Trophoblast cell (in vitro differentiated cells and primary cell): ENCODE measurements around the gene RUVBL1.

Experiments
- DNase-seq, 2 donors: peaks; one replicate each; pipeline ENCODE4 v3.0.0-alpha.2; 2016
- H2AFZ ChIP-seq: 2 replicates; pipeline ENCODE4 v1.6.1; 2013; ENCODE audit warnings: low read length, moderate library complexity, mild to moderate bottlenecking; ENCODE audit not compliant: insufficient read depth, poor library complexity
- H2AK5ac ChIP-seq: 2 replicates; pipeline ENCODE4 v1.6.1; 2013; ENCODE audit warnings: mild to moderate bottlenecking, low read length
- H2BK120ac ChIP-seq: 2 replicates; pipeline ENCODE4 v1.6.1; 2013; ENCODE audit warnings: low read length, mild to moderate bottlenecking, moderate library complexity; ENCODE audit not compliant: insufficient read depth, poor library complexity
- H2BK12ac ChIP-seq: 2 replicates; pipeline ENCODE4 v1.6.1; 2013; ENCODE audit warnings: mild to moderate bottlenecking, low read length, moderate library complexity
- H2BK5ac ChIP-seq: 2 replicates; pipeline ENCODE4 v1.6.1; 2013; ENCODE audit warnings: low read length, low read depth, moderate library complexity, mild to moderate bottlenecking; ENCODE audit not compliant: poor library complexity
- H3K14ac ChIP-seq: 2 replicates; pipeline ENCODE4 v1.6.1; 2013; ENCODE audit warnings: mild to moderate bottlenecking, low read length
- H3K18ac ChIP-seq: 2 replicates; pipeline ENCODE4 v1.6.1; 2013; ENCODE audit warnings: mild to moderate bottlenecking, low read length
- H3K23ac ChIP-seq: 2 replicates; pipeline ENCODE4 v1.6.1; 2013; ENCODE audit warnings: low read length
- H3K27ac ChIP-seq: 2 replicates; pipeline ENCODE4 v1.5.1; 2013; ENCODE audit warnings: low read depth, mild to moderate bottlenecking, inconsistent platforms, low read length, moderate library complexity
- H3K27me3 ChIP-seq: 2 replicates; pipeline ENCODE4 v1.6.1; 2013; ENCODE audit warnings: inconsistent platforms, mild to moderate bottlenecking, low read length, moderate library complexity; ENCODE audit not compliant: insufficient read depth
- H3K36me3 ChIP-seq, 2 experiments: 1 replicate in 1 of 2; 2 replicates in 1 of 2; pipeline ENCODE4 v1.6.1; 2013; ENCODE audit warnings: low read length in 2 of 2, mild to moderate bottlenecking in 2 of 2, moderate library complexity in 1 of 2; ENCODE audit not compliant: insufficient read depth in 2 of 2, control insufficient read depth in 1 of 2
- H3K4ac ChIP-seq: 2 replicates; pipeline ENCODE4 v1.6.1; 2013; ENCODE audit warnings: low read depth, mild to moderate bottlenecking, low read length, moderate library complexity
- H3K4me1 ChIP-seq, 2 experiments: 1 replicate in 1 of 2; 2 replicates in 1 of 2; pipeline ENCODE4 v1.6.1; 2013; ENCODE audit warnings: low read length in 2 of 2, mild to moderate bottlenecking in 2 of 2, moderate library complexity in 1 of 2; ENCODE audit not compliant: insufficient read depth in 2 of 2, control insufficient read depth in 1 of 2
- H3K4me2 ChIP-seq: 2 replicates; pipeline ENCODE4 v1.6.1; 2013; ENCODE audit warnings: inconsistent platforms, mild to moderate bottlenecking, low read length, moderate library complexity
- H3K4me3 ChIP-seq: 2 replicates; pipeline ENCODE4 v1.5.1; 2013; ENCODE audit warnings: mild to moderate bottlenecking, low read depth, low read length, inconsistent platforms
- H3K79me1 ChIP-seq: one replicate; pipeline ENCODE4 v1.6.1; 2013; ENCODE audit warnings: low read length
- H3K79me2 ChIP-seq: 2 replicates; pipeline ENCODE4 v1.6.1; 2013; ENCODE audit warnings: low read length, mild to moderate bottlenecking; ENCODE audit not compliant: control insufficient read depth, insufficient read depth, poor library complexity
- H3K9ac ChIP-seq: 2 replicates; pipeline ENCODE4 v1.6.1; 2013; ENCODE audit warnings: mild to moderate bottlenecking, low read length
- H3K9me3 ChIP-seq: 2 replicates; pipeline ENCODE4 v1.6.1; 2013; ENCODE audit warnings: low read depth, mild to moderate bottlenecking, control low read depth, inconsistent platforms, low read length; ENCODE audit not compliant: insufficient read depth
- H4K12ac ChIP-seq: 2 replicates; pipeline ENCODE4 v1.6.1; 2013; ENCODE audit warnings: low read depth, mild to moderate bottlenecking, low read length, moderate library complexity
- H4K8ac ChIP-seq: 2 replicates; pipeline ENCODE4 v1.6.1; 2013; ENCODE audit warnings: low read depth, mild to moderate bottlenecking, low read length, moderate library complexity
- H4K91ac ChIP-seq: one replicate; pipeline ENCODE4 v1.6.1; 2013; ENCODE audit warnings: low read depth, mild to moderate bottlenecking, low read length, moderate library complexity
- WGBS: extraction: QIAGEN DNeasy Blood & Tissue Kit; methylation state at CpG from one replicate; pipeline ENCODE4 v1.1.7; 2013; ENCODE audit warnings: missing lambda C conversion rate; ENCODE audit not compliant: insufficient read length, insufficient coverage; ENCODE audit errors: extremely low coverage; 5-methylcytosine and 5-hydroxymethylcytosine counted together

The RUVBL1 gene

GRCh38 chr3:128122013-128122412 is 1.6 kb downstream of the RUVBL1 start:
- no peak overlapping the region for H3K27ac ChIP-seq
- H3K9me3 ChIP-seq = no peaks in the 10 kb centered on the region
- H3K4me3 ChIP-seq = no peak overlapping the region
- no peak overlapping the region for H4K91ac ChIP-seq
- H2AK5ac ChIP-seq = no peak overlapping the region
- DNase-seq = no peak
- no peak overlapping the region for H2BK12ac ChIP-seq
- no peak overlapping the region for H3K4ac ChIP-seq
- no peak overlapping the region for H4K8ac ChIP-seq
- WGBS = no CpG with 5 or more reads among the region's 1 CpG
- H3K79me2 ChIP-seq = no peaks in the 10 kb centered on the region
- no peak overlapping the region for H3K18ac ChIP-seq
- peaks cover 3% of the 10 kb centered on the region for H3K79me1 ChIP-seq
- H4K12ac ChIP-seq = no peak overlapping the region
- peaks cover 2% of the 10 kb centered on the region in 2 experiments for H3K4me1 ChIP-seq
- H2BK120ac ChIP-seq = no peak overlapping the region
- H2BK5ac ChIP-seq = no peak overlapping the region
- no peak overlapping the region for H2AFZ ChIP-seq
- H3K23ac ChIP-seq = no peak overlapping the region
- no peaks in the 10 kb centered on the region for H3K27me3 ChIP-seq
- H3K14ac ChIP-seq = no peak overlapping the region
- H3K36me3 ChIP-seq = peaks cover 0 to 2% of the 10 kb centered on the region in 2 experiments
- H3K9ac ChIP-seq = no peak overlapping the region
- H3K4me2 ChIP-seq = no peak overlapping the region

DNA sequence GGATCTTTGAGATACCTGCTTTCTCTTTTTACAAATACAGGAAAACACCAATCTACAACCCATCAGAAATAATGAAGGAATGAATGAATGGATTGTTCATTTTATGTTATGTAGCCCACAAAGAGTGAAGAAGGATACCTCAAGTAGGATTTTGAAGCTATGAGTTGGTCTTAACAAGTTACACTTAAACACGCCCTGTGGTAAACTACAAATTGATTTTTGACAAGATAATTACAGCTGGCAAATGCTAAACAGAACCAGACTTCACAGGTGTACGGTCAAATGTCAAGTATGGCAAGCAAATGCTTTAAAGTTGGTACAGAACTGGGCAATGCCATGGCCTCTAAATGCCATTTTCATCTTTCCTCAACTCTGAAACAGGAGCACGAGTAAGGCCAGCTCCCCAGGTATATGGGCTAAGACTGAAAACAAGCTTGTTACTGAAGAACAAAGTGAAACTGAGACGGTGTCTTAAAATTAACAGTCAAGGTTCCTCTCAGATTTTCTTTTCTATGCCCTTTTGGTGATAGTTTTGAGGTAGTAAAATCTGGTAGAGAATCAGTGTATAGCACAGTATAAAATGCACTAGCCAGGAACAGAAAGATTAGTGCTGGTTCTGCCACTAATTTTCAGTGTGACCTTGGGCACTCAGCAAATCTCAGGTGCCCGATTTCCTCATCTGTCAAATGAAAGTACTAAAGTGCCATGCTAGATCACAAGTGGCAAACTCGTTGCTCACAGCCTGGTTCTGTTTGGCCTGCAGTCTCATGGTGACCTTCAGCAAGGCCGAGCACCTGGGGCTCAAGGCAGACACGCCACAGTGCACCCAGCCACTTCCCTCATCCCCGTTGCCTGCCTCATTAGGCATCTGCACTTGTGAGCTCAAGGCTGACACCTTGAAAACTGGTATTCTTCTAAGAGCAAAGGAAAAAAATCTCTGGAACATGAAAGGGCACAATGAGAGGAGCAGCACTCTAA is 9.5 kb downstream of the RUVBL1 start:
- no peak overlapping the region for H4K8ac ChIP-seq
- H2AK5ac ChIP-seq = no peak overlapping the region
- no peaks in the 10 kb centered on the region for H3K27me3 ChIP-seq
- no peak overlapping the region for H3K18ac ChIP-seq
- H3K9ac ChIP-seq = no peak overlapping the region
- H3K79me2 ChIP-seq = no peaks in the 10 kb centered on the region
- H3K79me1 ChIP-seq = no peaks in the 10 kb centered on the region
- H3K23ac ChIP-seq = no peak overlapping the region
- no peak overlapping the region for H2BK5ac ChIP-seq
- H4K12ac ChIP-seq = no peak overlapping the region
- no peak overlapping the region for H2AFZ ChIP-seq
- no CpG with 5 or more reads among the region's 9 CpGs for WGBS
- H3K14ac ChIP-seq = no peak overlapping the region
- H4K91ac ChIP-seq = no peak overlapping the region
- no peak overlapping the region for H3K4me3 ChIP-seq
- H3K4ac ChIP-seq = no peak overlapping the region
- H3K4me2 ChIP-seq = no peak overlapping the region
- no peaks in the 10 kb centered on the region for H3K4me1 ChIP-seq
- H3K9me3 ChIP-seq = no peaks in the 10 kb centered on the region
- H3K36me3 ChIP-seq = peaks cover 5 to 11% of the 10 kb centered on the region in 2 experiments
- no peak overlapping the region for H2BK12ac ChIP-seq
- no peak overlapping the region for H2BK120ac ChIP-seq
- no peak overlapping the region for H3K27ac ChIP-seq
- DNase-seq = no peak

DNA sequence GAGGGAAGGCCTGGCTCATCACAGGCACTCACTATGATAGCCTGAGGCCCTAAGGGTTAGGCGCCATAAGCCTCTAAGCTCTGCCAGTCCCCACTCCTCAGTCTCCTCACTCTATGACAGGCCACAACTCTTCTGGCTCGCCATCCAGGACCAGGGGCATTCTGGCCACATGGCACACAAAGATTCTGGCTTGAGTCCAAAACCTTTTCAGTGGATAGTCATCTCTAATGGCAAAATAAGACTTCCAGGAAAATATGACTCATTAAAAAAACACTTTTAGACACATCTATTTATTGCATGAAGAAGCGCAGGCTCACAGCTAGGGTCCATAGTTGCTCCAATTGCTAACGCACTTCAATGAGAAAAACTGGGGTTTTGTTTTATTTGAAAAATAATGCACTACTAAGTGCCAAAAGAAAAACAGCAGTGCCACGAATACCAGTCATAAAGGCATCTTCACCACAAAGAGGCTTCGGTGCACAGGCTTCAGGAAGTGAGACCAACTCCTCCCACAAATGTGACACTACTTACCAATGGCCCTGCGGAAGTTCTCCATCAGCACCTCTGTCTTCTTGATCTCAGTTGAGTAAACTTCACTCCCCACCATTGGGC is 11.1 kb downstream of the RUVBL1 start:
- Histone ChIP-seq H4K12ac (no peak overlapping the region), H3K9me3 (no peaks in the 10 kb centered on the region), H2BK120ac (no peak overlapping the region), H4K8ac (no peak overlapping the region), H2AK5ac (no peak overlapping the region), H3K79me2 (no peaks in the 10 kb centered on the region), H3K36me3 (peaks cover 3 to 11% of the 10 kb centered on the region in 2 experiments), H3K79me1 (no peaks in the 10 kb centered on the region), H3K9ac (no peak overlapping the region), H3K4ac (no peak overlapping the region), H3K23ac (no peak overlapping the region), H3K4me2 (no peak overlapping the region), H3K27ac (no peak overlapping the region), H3K14ac (no peak overlapping the region), H4K91ac (no peak overlapping the region), H3K27me3 (no peaks in the 10 kb centered on the region), H2AFZ (no peak overlapping the region), H2BK12ac (no peak overlapping the region), H2BK5ac (no peak overlapping the region), H3K4me1 (no peaks in the 10 kb centered on the region), H3K18ac (no peak overlapping the region), H3K4me3 (no peak overlapping the region)
- WGBS = no CpG with 5 or more reads among the region's 7 CpGs
- peak in 1 of 2 donors; percentile 55 for DNase-seq

DNA sequence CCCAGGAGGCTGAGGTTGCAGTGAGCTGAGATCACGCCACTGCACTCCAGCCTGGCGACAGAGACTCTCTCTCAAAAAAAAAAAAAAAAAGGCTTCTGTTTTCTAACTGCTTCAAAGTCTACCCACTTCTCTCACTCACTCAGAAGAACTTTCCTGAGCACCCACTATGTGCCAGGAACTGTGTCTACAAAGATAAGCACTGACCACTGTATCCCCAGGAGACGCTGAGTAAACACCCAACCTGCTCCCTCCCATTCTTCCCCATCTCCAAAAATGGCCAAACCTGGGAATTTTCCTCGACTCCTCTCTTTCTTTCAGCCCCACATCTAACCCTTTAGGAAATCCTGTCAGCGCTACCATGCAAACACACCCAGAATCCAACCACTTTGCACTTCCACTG is 12.5 kb downstream of the RUVBL1 start:
- peaks cover 3 to 11% of the 10 kb centered on the region in 2 experiments for H3K36me3 ChIP-seq
- H3K4me3 ChIP-seq = no peak overlapping the region
- no peaks in the 10 kb centered on the region for H3K79me1 ChIP-seq
- no peak overlapping the region for H2AFZ ChIP-seq
- H4K91ac ChIP-seq = no peak overlapping the region
- no peak overlapping the region for H3K4me2 ChIP-seq
- H4K8ac ChIP-seq = no peak overlapping the region
- H3K9me3 ChIP-seq = no peaks in the 10 kb centered on the region
- H3K4ac ChIP-seq = no peak overlapping the region
- H4K12ac ChIP-seq = no peak overlapping the region
- H3K4me1 ChIP-seq = no peaks in the 10 kb centered on the region
- no peak overlapping the region for H3K18ac ChIP-seq
- H3K9ac ChIP-seq = no peak overlapping the region
- no peak overlapping the region for H3K23ac ChIP-seq
- no peak overlapping the region for H3K14ac ChIP-seq
- H2BK120ac ChIP-seq = no peak overlapping the region
- no peak overlapping the region for H2BK5ac ChIP-seq
- no peak overlapping the region for H2BK12ac ChIP-seq
- no peak overlapping the region for H3K27ac ChIP-seq
- no peak for DNase-seq
- no peak overlapping the region for H2AK5ac ChIP-seq
- no peaks in the 10 kb centered on the region for H3K79me2 ChIP-seq
- H3K27me3 ChIP-seq = no peaks in the 10 kb centered on the region
- WGBS = no CpG with 5 or more reads among the region's 5 CpGs
